Measurements from ENCODE around the gene WWOX. TPM values are rescaled to one million over a fixed set of nuclear protein-coding genes. Genes with fewer than 3 reads are reported as not detected.

Gene WWOX
- total and polyA plus RNA-seq, 2 of the 4 experiments (the other 2 are of a cell fraction) = 2.7 to 5.4 TPM

- H2BK15ac ChIP-seq (ENCODE audit: low read depth, low read length) = no peak overlapping the region
- no peak overlapping the region for H3K14ac ChIP-seq (replicated peaks; ENCODE audit: low read depth, low read length)
- H4K5ac ChIP-seq (ENCODE audit: low read depth, low read length) = no peak overlapping the region
- H3K4me2 ChIP-seq (ENCODE audit: low read depth, low read length) = no peak overlapping the region
- ChIA-PET CTCF (no interaction called here), POLR2A (ENCODE audit: unreplicated experiment) (no interaction called here)
- intact Hi-C loops (cut with micrococcal nuclease) (no loop called here), in situ Hi-C loops (cut with MboI; ENCODE audit: low sequenced_read_pairs) (no loop called here), dilution Hi-C loops (cut with HindIII; ENCODE audit: low sequenced_read_pairs, unreplicated experiment) (no loop called here)
- H2AK9ac ChIP-seq (replicated peaks; ENCODE audit: low read depth, low read length, poor library complexity) = no peak overlapping the region
- no peak for TF ChIP-seq BHLHE40 (IDR thresholded peaks at IDR 0.05; ENCODE audit: low read depth, low read length)
- TF ChIP-seq, protein P1, sequence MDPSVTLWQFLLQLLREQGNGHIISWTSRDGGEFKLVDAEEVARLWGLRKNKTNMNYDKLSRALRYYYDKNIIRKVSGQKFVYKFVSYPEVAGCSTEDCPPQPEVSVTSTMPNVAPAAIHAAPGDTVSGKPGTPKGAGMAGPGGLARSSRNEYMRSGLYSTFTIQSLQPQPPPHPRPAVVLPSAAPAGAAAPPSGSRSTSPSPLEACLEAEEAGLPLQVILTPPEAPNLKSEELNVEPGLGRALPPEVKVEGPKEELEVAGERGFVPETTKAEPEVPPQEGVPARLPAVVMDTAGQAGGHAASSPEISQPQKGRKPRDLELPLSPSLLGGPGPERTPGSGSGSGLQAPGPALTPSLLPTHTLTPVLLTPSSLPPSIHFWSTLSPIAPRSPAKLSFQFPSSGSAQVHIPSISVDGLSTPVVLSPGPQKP (IDR thresholded peaks at IDR 0.05; ENCODE audit: borderline replicate concordance, low read depth, low read length) = no peak
- no peak for TF ChIP-seq CTCF (conservative IDR thresholded peaks at IDR 0.05; ENCODE audit: low read depth, low read length)
- no peak for TF ChIP-seq NFE2L2 (IDR thresholded peaks at IDR 0.05; ENCODE audit: low read depth, low read length)
- no peak for TF ChIP-seq RAD21 (IDR thresholded peaks at IDR 0.05; ENCODE audit: low read length)
- no peak for TF ChIP-seq POLR2A (IDR thresholded peaks at IDR 0.05; ENCODE audit: low read depth, low read length)
- TF ChIP-seq MXI1 (IDR thresholded peaks at IDR 0.05; ENCODE audit: borderline replicate concordance, low read depth, low read length) = no peak
- no peak for TF ChIP-seq MAZ (IDR thresholded peaks at IDR 0.05; ENCODE audit: borderline replicate concordance, low read depth, low read length)
- H2AK5ac ChIP-seq (ENCODE audit: low read depth, low read length) = no peak overlapping the region
- no CpG with 5 or more reads among the region's 6 CpGs for WGBS, 2 experiments (ENCODE audit: extremely low coverage in 2 of 2, insufficient read length in 1 of 2)
- H3K9me3 ChIP-seq (ENCODE audit: control insufficient read depth, insufficient read depth, low read length) = peaks cover 24% of the 10 kb centered on the region
- H3K79me1 ChIP-seq (ENCODE audit: low read depth in 1 of 2, low read length in 2 of 2) = no peaks in the 10 kb centered on the region
- H3K4ac ChIP-seq (ENCODE audit: low read depth, low read length) = no peak overlapping the region
- no peaks in the 10 kb centered on the region for H3K36me3 ChIP-seq (ENCODE audit: control insufficient read depth, insufficient read depth, low read length)
- no peaks in the 10 kb centered on the region for H4K20me1 ChIP-seq (ENCODE audit: insufficient read depth, low read length)
- no peak overlapping the region for H3K9ac ChIP-seq (ENCODE audit: low read depth, low read length)
- H2AFZ ChIP-seq (replicated peaks; ENCODE audit: low read length, poor library complexity) = no peak overlapping the region
- no peak overlapping the region for H2BK120ac ChIP-seq (ENCODE audit: low read depth, low read length)
- no peaks in the 10 kb centered on the region for H3K4me1 ChIP-seq (ENCODE audit: control insufficient read depth, insufficient read depth, low read length)
- H3K9me1 ChIP-seq (ENCODE audit: insufficient read depth, low read length) = no peaks in the 10 kb centered on the region
- H3K27ac ChIP-seq (ENCODE audit: insufficient read depth, low read length) = no peak overlapping the region
- no TSS peak for BruUV-seq (replicated peaks)
- H4K8ac ChIP-seq (ENCODE audit: low read depth in 2 of 2, low read length in 2 of 2) = no peak overlapping the region
- H3K27me3 ChIP-seq (ENCODE audit: control insufficient read depth, insufficient read depth, low read length) = no peaks in the 10 kb centered on the region
- no peak overlapping the region for H3K4me3 ChIP-seq (ENCODE audit: insufficient read depth, low read depth, low read length)
- DNase-seq = no peak
- H3K23ac ChIP-seq (ENCODE audit: low read depth, low read length) = no peak overlapping the region
- no peak overlapping the region for H3K56ac ChIP-seq (ENCODE audit: extremely low read depth, insufficient read depth, low read length)
- no peak overlapping the region for H3K18ac ChIP-seq (ENCODE audit: low read depth, low read length)
- ATAC-seq (ENCODE audit: low read depth) = no peak
- H4K91ac ChIP-seq (ENCODE audit: insufficient read depth, low read depth, low read length) = no peak overlapping the region
- H2BK5ac ChIP-seq (ENCODE audit: low read depth, low read length, poor library complexity, severe bottlenecking) = no peak overlapping the region
- H2BK20ac ChIP-seq (ENCODE audit: low read depth, low read length) = no peak overlapping the region
These were observed 331.7 kb downstream of the WWOX start for GRCh38 chr16:78431004-78431670.
